A549 (cell line): ENCODE results near the gene FNBP1L.

Experiments
- CBX2 ChIP-seq: fragments of 200-600 bp; sonication (generic); IDR thresholded peaks from 2 replicates; pipeline ENCODE4 v1.6.1; 2016; ENCODE audit warnings: low read depth, mild to moderate bottlenecking, borderline replicate concordance
- CBX8 ChIP-seq: fragments of 200-600 bp; sonication (generic); IDR thresholded peaks from 2 replicates; pipeline ENCODE4 v1.6.1; 2016
- CTCF ChIP-seq: fragments of >200 bp; sonication (Bioruptor Twin); formaldehyde crosslinking; IDR thresholded peaks from 3 replicates; pipeline ENCODE4 v1.5.1; 2016
- EHF ChIP-seq: fragments of 250-450 bp; sonication (Bioruptor Pico); IDR thresholded peaks from 2 replicates; pipeline ENCODE4 v1.5.0; 2020; ENCODE audit warnings: mild to moderate bottlenecking
- HOXB13 ChIP-seq: fragments of 250-450 bp; sonication (Bioruptor Pico); IDR thresholded peaks from 2 replicates; pipeline ENCODE4 v1.5.0; 2020; ENCODE audit warnings: low read depth, mild to moderate bottlenecking, moderate library complexity
- JUN ChIP-seq, 2 experiments: fragments of >200 bp; sonication (Bioruptor Twin); formaldehyde crosslinking; IDR thresholded peaks; 2 replicates in 1 of 2; 3 replicates in 1 of 2; pipeline ENCODE4 v1.6.1; 2016 to 2017
- NFE2L2 ChIP-seq: fragments of 150-350 bp; conservative IDR thresholded peaks from 2 replicates; pipeline ENCODE4 v1.6.1; 2014; ENCODE audit warnings: low read length
- POLR2A ChIP-seq: IDR thresholded peaks from 2 replicates; pipeline ENCODE4 v1.6.1; 2012; ENCODE audit warnings: mild to moderate bottlenecking, low read length
- RCOR1 ChIP-seq: fragments of 150-350 bp; IDR thresholded peaks from 2 replicates; pipeline ENCODE4 v1.6.1; 2014; ENCODE audit warnings: antibody characterized with exemption, low read length, low read depth
- RNF2 ChIP-seq: fragments of 200-600 bp; sonication (generic); IDR thresholded peaks from 2 replicates; pipeline ENCODE4 v1.6.1; 2016; ENCODE audit warnings: low read depth, mild to moderate bottlenecking, antibody characterized with exemption, moderate library complexity, borderline replicate concordance
- TP53 ChIP-seq: fragments of 250-450 bp; sonication (Bioruptor Pico); IDR thresholded peaks from 2 replicates; pipeline ENCODE4 v1.5.0; 2021; ENCODE audit warnings: mild to moderate bottlenecking, moderate library complexity
- TF ChIP-seq, protein P1 (sequence below): fragments of >200 bp; sonication (Bioruptor Twin); formaldehyde crosslinking; IDR thresholded peaks from 2 replicates; pipeline ENCODE4 v1.6.1; 2016
- TF ChIP-seq, protein P2 (sequence below): fragments of 250-450 bp; sonication (Bioruptor Pico); IDR thresholded peaks from 2 replicates; pipeline ENCODE4 v1.5.0; 2021; ENCODE audit warnings: mild to moderate bottlenecking, moderate library complexity, borderline replicate concordance
- TF ChIP-seq, protein P3 (sequence below): fragments of 150-350 bp; IDR thresholded peaks from 2 replicates; pipeline ENCODE4 v1.6.1; 2014; ENCODE audit warnings: low read depth, mild to moderate bottlenecking, low read length

GRCh38 chr1:93565496-93566206 is 117.7 kb downstream of the FNBP1L start:
- TF ChIP-seq RNF2 (no peak), JUN (IDR thresholded peaks at IDR 0.05) (no peak), CTCF (no peak), POLR2A (no peak), CBX8 (no peak), EHF (CRISPR knock-in tag) (no peak), NFE2L2 (no peak), TP53 (no peak), HOXB13 (no peak), RCOR1 (no peak), CBX2 (no peak)
- TF ChIP-seq, protein P1, sequence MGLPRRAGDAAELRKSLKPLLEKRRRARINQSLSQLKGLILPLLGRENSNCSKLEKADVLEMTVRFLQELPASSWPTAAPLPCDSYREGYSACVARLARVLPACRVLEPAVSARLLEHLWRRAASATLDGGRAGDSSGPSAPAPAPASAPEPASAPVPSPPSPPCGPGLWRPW, result no peak
- TF ChIP-seq, protein P2, sequence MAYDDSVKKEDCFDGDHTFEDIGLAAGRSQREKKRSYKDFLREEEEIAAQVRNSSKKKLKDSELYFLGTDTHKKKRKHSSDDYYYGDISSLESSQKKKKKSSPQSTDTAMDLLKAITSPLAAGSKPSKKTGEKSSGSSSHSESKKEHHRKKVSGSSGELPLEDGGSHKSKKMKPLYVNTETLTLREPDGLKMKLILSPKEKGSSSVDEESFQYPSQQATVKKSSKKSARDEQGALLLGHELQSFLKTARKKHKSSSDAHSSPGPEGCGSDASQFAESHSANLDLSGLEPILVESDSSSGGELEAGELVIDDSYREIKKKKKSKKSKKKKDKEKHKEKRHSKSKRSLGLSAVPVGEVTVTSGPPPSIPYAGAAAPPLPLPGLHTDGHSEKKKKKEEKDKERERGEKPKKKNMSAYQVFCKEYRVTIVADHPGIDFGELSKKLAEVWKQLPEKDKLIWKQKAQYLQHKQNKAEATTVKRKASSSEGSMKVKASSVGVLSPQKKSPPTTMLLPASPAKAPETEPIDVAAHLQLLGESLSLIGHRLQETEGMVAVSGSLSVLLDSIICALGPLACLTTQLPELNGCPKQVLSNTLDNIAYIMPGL (CRISPR knock-in tag), result no peak
- TF ChIP-seq, protein P3, sequence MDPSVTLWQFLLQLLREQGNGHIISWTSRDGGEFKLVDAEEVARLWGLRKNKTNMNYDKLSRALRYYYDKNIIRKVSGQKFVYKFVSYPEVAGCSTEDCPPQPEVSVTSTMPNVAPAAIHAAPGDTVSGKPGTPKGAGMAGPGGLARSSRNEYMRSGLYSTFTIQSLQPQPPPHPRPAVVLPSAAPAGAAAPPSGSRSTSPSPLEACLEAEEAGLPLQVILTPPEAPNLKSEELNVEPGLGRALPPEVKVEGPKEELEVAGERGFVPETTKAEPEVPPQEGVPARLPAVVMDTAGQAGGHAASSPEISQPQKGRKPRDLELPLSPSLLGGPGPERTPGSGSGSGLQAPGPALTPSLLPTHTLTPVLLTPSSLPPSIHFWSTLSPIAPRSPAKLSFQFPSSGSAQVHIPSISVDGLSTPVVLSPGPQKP, result no peak
